Measurements from ENCODE around the gene GPC6. TPM values are rescaled to one million over a fixed set of nuclear protein-coding genes. Genes with fewer than 3 reads are reported as not detected.

The GPC6 gene
- total and polyA plus RNA-seq, 2 experiments from 2014 or later, result 14.4 to 20.8 TPM

- no peak overlapping the region for H3K4me2 ChIP-seq (ENCODE audit: unreplicated experiment)
- H3F3A ChIP-seq (ENCODE audit: insufficient read depth), result no peaks in the 10 kb centered on the region
- no peaks in the 10 kb centered on the region for H4K20me1 ChIP-seq (ENCODE audit: insufficient read depth)
- no peaks in the 10 kb centered on the region for H3K79me2 ChIP-seq (ENCODE audit: insufficient read depth)
- H3K27me3 ChIP-seq (replicated peaks; ENCODE audit: insufficient read depth), result no peaks in the 10 kb centered on the region
- H3K9me3 ChIP-seq (ENCODE audit: low read depth), result no peaks in the 10 kb centered on the region
- no peak for DNase-seq
- 0 out of 2 replicates have a peak, but pooled peaks cover 2% of the 10 kb centered on the region for H3K9me2 ChIP-seq (ENCODE audit: insufficient read depth)
- no peak overlapping the region for H3K27ac ChIP-seq
- H3K4me3 ChIP-seq, result no peak overlapping the region
- 64 to 82% methylated on average over 1 of the region's 1 CpG for WGBS, 2 experiments (ENCODE audit: low coverage in 1 of 2, low lambda C conversion rate in 2 of 2, missing lambda C conversion rate in 2 of 2)
- in situ Hi-C loops (cut with MboI), result no loop called here
- H2AFZ ChIP-seq, result no peak overlapping the region
- H3K36me3 ChIP-seq (ENCODE audit: low read depth), result no peaks in the 10 kb centered on the region
- H3K4me1 ChIP-seq (ENCODE audit: insufficient read depth), result no peaks in the 10 kb centered on the region
- no peak for TF ChIP-seq EZH2phosphoT487 (IDR thresholded peaks at IDR 0.05; ENCODE audit: insufficient read depth, low read depth)
- no peak for TF ChIP-seq EZH2 (IDR thresholded peaks at IDR 0.05; ENCODE audit: insufficient read depth, poor library complexity, severe bottlenecking)
- H3K9ac ChIP-seq, result no peak overlapping the region
Measured at GRCh38 chr13:93216122-93216521, 10.5 kb upstream of the GPC6 start.

- H3K4me1 ChIP-seq (ENCODE audit: insufficient read depth), result no peaks in the 10 kb centered on the region
- in situ Hi-C loops (cut with MboI), result no loop called here
- no peak overlapping the region for H3K27ac ChIP-seq
- TF ChIP-seq EZH2phosphoT487 (IDR thresholded peaks at IDR 0.05; ENCODE audit: insufficient read depth, low read depth) (no peak), EZH2 (IDR thresholded peaks at IDR 0.05; ENCODE audit: insufficient read depth, poor library complexity, severe bottlenecking) (no peak)
- H3K36me3 ChIP-seq (ENCODE audit: low read depth), result no peaks in the 10 kb centered on the region
- H3K9me3 ChIP-seq (ENCODE audit: low read depth), result no peaks in the 10 kb centered on the region
- H3K27me3 ChIP-seq (replicated peaks; ENCODE audit: insufficient read depth), result no peaks in the 10 kb centered on the region
- H4K20me1 ChIP-seq (ENCODE audit: insufficient read depth), result no peaks in the 10 kb centered on the region
- H2AFZ ChIP-seq, result peak overlapping the region; percentile 42
- 28 to 38% methylated on average over 6 of the region's 6 CpGs for WGBS, 2 experiments (ENCODE audit: low coverage in 1 of 2, low lambda C conversion rate in 2 of 2, missing lambda C conversion rate in 2 of 2)
- H3K79me2 ChIP-seq (ENCODE audit: insufficient read depth), result no peaks in the 10 kb centered on the region
- DNase-seq, result peak; percentile 7
- H3F3A ChIP-seq (ENCODE audit: insufficient read depth), result no peaks in the 10 kb centered on the region
- 0 out of 2 replicates have a peak, but pooled peaks cover 2% of the 10 kb centered on the region for H3K9me2 ChIP-seq (ENCODE audit: insufficient read depth)
- H3K9ac ChIP-seq, result no peak overlapping the region
- H3K4me2 ChIP-seq (ENCODE audit: unreplicated experiment), result peak overlapping the region; percentile 9
- no peak overlapping the region for H3K4me3 ChIP-seq
Measured at GRCh38 chr13:93217721-93218261, 8.8 kb upstream of the GPC6 start.

GRCh38 chr13:93218583-93218982, 8.0 kb upstream of the GPC6 start:
- whole genome bisulfite sequencing, 2 experiments (ENCODE audit: low coverage in 1 of 2, low lambda C conversion rate in 2 of 2, missing lambda C conversion rate in 2 of 2), result 57 to 62% methylated on average over 3 of the region's 3 CpGs
- H3K27ac ChIP-seq, result no peak overlapping the region
- no peak overlapping the region for H3K4me3 ChIP-seq
- TF ChIP-seq EZH2 (IDR thresholded peaks at IDR 0.05; ENCODE audit: insufficient read depth, poor library complexity, severe bottlenecking), result no peak
- no peak for TF ChIP-seq EZH2phosphoT487 (IDR thresholded peaks at IDR 0.05; ENCODE audit: insufficient read depth, low read depth)
- 0 out of 2 replicates have a peak, but pooled peaks cover 2% of the 10 kb centered on the region for H3K9me2 ChIP-seq (ENCODE audit: insufficient read depth)
- 0 out of 2 replicates have a peak overlapping the region, but pooled peaks have one; percentile 42 for H2AFZ ChIP-seq
- in situ Hi-C loops (cut with MboI), result no loop called here
- H3K9ac ChIP-seq, result no peak overlapping the region
- no peaks in the 10 kb centered on the region for H3K4me1 ChIP-seq (ENCODE audit: insufficient read depth)
- H3K4me2 ChIP-seq (ENCODE audit: unreplicated experiment), result no peak overlapping the region
- H3F3A ChIP-seq (ENCODE audit: insufficient read depth), result no peaks in the 10 kb centered on the region
- H3K27me3 ChIP-seq (replicated peaks; ENCODE audit: insufficient read depth), result no peaks in the 10 kb centered on the region
- H4K20me1 ChIP-seq (ENCODE audit: insufficient read depth), result no peaks in the 10 kb centered on the region
- peak; percentile 15 for DNase-seq
- H3K36me3 ChIP-seq (ENCODE audit: low read depth), result no peaks in the 10 kb centered on the region
- H3K9me3 ChIP-seq (ENCODE audit: low read depth), result no peaks in the 10 kb centered on the region
- no peaks in the 10 kb centered on the region for H3K79me2 ChIP-seq (ENCODE audit: insufficient read depth)

DNA sequence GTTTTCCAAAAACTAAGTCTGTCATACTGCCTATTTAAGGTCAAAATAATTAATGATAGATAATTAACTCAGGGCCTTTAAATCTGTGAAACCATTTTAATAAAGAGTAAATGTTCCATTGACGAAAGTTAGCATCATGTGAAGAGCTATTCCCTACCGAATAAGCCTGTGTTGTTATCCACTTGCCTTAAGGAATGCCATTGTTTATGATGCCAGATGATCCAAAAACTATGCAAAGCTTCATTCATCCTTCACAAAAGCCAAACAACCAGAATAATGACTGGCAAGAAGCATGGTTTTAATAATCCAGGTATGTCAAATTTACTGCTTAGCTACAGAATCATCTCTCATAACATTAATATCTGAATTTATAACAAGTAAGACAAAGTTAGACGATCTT, 6.5 kb upstream of the GPC6 start:
- Histone ChIP-seq H3F3A (ENCODE audit: insufficient read depth) (0 out of 2 replicates have a peak, but pooled peaks cover 5% of the 10 kb centered on the region), H3K79me2 (ENCODE audit: insufficient read depth) (no peaks in the 10 kb centered on the region), H3K36me3 (ENCODE audit: low read depth) (no peaks in the 10 kb centered on the region), H3K27me3 (replicated peaks; ENCODE audit: insufficient read depth) (no peaks in the 10 kb centered on the region), H3K9me2 (ENCODE audit: insufficient read depth) (0 out of 2 replicates have a peak, but pooled peaks cover 2% of the 10 kb centered on the region), H3K27ac (no peak overlapping the region), H3K9me3 (ENCODE audit: low read depth) (no peaks in the 10 kb centered on the region), H3K4me1 (ENCODE audit: insufficient read depth) (peaks cover 8% of the 10 kb centered on the region), H3K4me3 (no peak overlapping the region), H4K20me1 (ENCODE audit: insufficient read depth) (no peaks in the 10 kb centered on the region), H3K4me2 (ENCODE audit: unreplicated experiment) (no peak overlapping the region), H3K9ac (no peak overlapping the region), H2AFZ (no peak overlapping the region)
- in situ Hi-C loops (cut with MboI), result no loop called here
- no peak for DNase-seq
- TF ChIP-seq EZH2phosphoT487 (IDR thresholded peaks at IDR 0.05; ENCODE audit: insufficient read depth, low read depth), result no peak
- TF ChIP-seq EZH2 (IDR thresholded peaks at IDR 0.05; ENCODE audit: insufficient read depth, poor library complexity, severe bottlenecking), result no peak
- WGBS, 2 experiments (ENCODE audit: low coverage in 1 of 2, low lambda C conversion rate in 2 of 2, missing lambda C conversion rate in 2 of 2), result 43 to 44% methylated on average over 3 of the region's 3 CpGs

Measured in GM23248 (cell line).